GM18511 (cell line): ENCODE data around the gene PRKAR1A.

ENCODE experiments used
- ATAC-seq: cut with Tn5 transposase; IDR thresholded peaks from one replicate; pipeline ENCODE4 v1.9.1; 2021; ENCODE audit warnings: mild to moderate bottlenecking, moderate library complexity; ENCODE audit not compliant: unreplicated experiment

The PRKAR1A gene

DNA sequence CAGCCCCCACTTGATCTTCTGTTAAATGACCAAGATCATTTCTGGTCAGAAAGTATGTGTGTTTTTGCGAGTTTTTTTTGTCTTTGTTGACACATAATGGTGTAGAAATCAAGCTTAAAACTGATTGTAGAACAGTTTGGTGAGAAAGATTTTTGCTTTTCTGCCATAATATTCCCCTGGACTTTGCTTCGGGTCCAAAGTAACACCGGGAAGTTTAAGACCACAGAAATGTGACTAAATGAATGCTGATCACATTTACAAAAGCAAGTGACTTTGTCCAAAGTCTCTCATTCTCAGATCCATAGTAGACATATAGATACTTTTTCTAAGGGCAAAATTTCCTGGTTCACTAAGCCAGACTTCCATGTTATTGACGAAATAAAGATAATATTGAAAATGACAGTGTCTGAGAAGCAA lies 86.3 kb downstream of the PRKAR1A start:
- ATAC-seq = no peak

DNA sequence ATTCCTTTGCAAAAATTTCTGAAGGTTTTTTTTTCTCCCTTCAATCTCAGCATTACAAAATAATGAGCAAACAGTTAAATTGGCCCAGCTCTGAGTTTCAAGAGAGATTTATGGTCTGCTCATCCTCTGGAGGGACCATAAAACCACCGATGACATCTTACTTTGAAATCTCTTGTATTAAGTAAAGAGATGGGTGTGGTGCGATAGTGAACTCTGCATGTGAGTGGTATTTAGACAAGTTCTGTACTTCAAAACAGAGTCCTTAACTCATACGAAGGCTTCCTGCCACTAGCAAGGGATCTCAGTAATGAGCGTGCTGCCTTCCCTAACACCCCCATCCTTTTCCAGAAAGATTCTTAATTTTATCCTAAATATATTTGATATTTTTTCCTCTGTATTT lies 86.9 kb downstream of the PRKAR1A start:
- ATAC-seq = no peak

DNA sequence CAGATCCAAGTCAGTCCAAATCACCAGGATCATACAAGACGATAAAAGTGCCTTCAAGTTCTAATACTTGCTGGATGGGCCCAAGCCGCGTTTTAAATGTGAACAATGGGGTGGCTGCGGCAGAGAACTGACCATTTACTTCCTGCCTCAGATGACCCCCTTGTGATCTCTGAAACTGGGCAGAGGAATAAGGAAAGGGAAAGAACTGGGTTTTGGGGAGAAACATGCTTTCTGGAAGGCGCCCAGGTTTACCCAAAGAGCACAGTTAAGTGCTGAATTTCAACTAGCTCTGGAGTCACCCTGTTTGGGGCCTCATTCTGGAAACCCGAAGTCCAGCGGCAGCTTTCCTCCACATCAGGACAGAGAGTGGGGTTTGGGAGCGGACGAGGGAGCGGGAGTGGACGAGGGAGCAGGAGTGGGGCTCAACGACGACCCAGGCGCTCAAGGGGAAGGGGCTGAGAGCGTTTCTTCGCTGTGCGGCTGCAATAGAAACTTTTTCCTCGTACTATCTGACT lies 87.4 kb downstream of the PRKAR1A start:
- no peak for ATAC-seq

DNA sequence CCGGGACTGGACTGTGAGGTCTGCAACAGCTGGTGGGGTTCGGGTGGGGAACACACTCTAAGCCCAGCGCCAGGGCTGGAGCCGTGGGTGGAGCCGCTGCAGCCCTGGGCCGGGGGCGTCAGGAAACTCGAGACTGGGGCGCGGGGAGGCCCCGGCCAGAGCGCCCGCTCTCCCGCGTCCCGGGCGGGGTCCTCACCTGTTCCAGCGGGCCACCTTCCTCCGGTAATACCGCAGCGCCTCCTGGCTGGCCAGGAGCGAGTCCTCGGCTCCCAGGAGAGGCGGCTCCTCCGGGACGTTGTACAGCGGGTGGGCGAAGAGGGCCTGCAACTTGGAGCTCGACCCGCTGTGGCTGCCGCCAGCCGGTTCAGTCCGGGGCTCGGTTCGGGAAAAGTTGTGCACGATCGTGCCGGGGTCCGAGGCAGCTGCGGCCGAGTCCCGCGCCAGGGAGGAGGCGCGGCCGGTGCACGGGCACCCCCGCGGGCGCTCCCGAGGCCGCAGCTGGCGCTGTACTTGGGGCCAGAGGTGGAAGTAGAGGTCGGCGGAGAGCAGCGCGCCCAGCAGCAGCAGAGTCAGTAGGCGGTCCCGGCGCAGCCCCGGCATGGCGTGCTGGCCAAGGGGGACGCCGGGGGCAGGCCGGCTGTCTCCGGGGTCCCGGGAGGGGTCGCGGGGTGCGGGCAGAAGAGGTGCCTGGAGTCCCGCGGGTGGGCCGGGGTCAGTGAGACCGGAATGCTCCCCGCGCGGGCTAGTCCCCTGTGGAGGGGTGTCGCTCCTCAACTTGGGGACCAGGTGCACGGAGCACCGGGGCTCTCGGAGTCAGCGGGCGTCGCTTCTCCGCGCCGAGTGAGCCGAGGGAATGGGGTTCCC lies 88.1 kb downstream of the PRKAR1A start:
- no peak for ATAC-seq
